Activated CD4-positive, CD25-positive, alpha-beta regulatory T cell treated with anti-CD3 and anti-CD28 coated beads, Interleukin-2, amount 50 U/mL, for 24 hours (primary cell): Measurements from ENCODE around the gene ANGPTL4.
"Not testable (repeated sequence)": the region's sequence is repeated elsewhere in the genome, so short reads cannot be mapped to it uniquely, and the experiment has no call there.

ENCODE experiments used
- ATAC-seq, 2 donors: fragments of 150-1000 bp; cut with Tn5 transposase; one replicate each; pipeline ENCODE4 v1.10.0; 2021; ENCODE audit warnings: mild to moderate bottlenecking in 1 of 2, moderate library complexity in 1 of 2

ANGPTL4 gene

DNA sequence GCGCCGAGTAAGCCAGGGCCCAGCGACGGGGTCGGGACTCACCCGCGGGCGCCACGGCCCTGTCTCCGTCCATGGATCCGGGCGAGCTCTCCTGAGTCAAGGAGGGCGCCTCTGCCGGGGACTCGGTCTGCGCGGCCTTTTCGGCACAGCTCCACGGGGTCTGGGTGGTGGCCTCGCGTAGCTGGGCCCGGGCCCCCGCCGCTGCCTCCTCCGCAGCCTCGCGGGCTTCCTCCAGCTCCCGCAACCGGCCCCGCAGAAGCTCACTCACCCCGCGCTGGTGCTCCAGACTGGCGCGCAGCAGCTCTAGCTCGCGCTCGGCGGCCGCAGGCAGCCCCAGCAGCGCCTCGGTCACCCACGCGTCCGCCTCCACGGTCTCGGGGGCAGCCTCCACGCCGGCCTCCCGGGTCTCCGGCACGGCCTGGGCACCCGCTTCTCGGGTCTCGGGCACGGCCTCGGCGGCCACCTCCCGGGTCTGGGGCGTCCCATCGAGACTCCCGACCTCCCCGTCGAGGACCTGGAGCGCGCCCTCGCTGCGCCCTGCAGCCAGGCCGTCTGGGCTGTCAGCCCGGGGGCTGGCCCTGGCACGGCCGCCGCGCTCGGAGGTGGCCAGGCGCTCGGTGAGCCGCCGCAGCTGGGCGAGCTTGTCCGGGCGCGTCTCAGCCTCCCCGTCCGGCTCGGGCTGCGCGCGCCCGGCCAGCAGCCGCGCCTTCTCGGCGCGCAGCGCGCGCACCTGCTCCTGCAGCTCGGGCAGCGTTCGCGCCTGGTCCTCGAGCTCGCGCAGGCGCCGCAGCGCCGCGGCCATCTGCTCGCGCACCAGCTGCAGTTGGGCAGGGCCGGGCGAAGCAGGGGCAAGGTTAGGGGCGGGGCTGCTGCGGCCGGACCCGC is 29.3 kb upstream of the ANGPTL4 start:
- ATAC-seq, result peak; percentile 45 to 53

GRCh38 chr19:8335343-8336071 is 28.4 kb upstream of the ANGPTL4 start:
- peak; percentile 42 to 66 for ATAC-seq

- no peak for ATAC-seq
Measured at GRCh38 chr19:8336072-8336569, 27.8 kb upstream of the ANGPTL4 start.

GRCh38 chr19:8336660-8337059 is 27.3 kb upstream of the ANGPTL4 start:
- ATAC-seq, result no peak

DNA sequence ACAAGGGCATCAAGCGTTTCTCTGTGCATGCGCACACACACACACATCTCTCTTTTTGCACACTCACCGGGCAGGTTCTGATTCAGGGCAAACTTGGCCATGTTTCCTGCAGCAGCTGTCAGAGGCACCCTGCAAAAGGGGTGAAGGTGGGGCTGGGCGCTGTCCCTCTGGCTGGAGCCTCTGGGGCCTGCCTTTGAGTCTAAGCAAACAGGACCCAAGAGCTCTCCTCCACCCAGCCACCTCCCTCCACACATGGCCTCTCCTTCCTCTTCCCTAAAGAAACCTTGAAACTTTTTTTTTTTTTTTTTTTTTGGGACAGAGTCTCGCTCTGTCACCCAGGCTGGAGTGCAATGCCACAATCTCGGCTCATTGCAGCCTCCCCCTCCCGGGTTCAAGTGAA is 26.2 kb upstream of the ANGPTL4 start:
- ATAC-seq, result no peak

- no peak for ATAC-seq
Measured at GRCh38 chr19:8338835-8339234, 25.1 kb upstream of the ANGPTL4 start.

DNA sequence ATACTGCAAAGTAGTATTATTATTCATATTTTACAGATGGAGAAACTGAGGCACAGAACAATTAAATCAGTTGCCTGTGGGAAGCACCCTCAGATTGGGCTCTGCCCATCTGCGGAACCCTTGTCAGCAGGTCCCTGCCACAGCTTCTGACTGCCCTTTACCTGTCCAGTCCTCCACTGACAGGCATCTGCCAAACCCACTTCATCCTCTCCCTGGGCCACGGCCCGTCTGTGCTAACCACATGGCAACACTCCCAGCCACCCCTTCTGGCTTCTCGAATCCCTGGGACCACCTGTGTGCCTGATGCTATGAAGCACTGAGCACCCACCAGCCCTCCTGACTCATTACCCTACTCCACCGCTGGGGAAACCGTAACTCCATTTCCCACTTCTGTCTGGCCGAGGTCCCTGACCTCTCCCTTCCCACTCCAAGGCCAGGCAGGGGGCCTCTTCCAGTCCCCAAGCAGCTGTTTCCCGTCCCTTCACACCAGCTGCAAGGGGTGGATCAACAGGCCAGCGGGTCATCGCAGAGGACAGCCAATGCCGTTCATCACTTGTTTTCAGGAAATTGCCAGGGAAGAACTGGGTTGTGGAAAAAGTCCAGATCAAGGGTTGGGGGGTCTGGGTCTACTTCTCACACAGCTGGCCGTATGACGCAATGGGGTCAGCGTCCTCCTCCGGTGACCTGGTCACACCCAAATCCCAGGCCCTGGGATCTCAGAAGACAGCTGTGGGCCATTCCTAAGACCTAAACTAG is 23.4 kb upstream of the ANGPTL4 start:
- no peak for ATAC-seq

DNA sequence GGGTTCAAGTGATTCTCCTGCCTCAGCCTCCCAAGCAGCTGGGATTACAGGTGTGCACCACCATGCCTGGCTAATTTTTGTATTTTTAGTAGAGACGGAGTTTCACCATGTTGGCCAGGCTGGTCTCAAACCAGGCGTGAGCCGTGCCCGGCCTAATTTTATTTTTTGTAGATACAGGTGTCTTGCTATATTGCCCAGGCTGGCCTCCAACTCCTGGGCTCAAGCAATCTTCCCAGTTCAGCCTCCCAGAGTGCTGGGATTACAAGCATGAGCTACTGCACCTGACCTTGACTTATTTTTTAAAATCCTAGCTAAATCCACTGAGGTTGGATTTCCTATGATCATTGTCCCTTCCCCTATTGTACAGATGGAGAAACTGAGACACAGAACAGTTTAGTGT is 22.5 kb upstream of the ANGPTL4 start:
- ATAC-seq, result not testable (repeated sequence)

DNA sequence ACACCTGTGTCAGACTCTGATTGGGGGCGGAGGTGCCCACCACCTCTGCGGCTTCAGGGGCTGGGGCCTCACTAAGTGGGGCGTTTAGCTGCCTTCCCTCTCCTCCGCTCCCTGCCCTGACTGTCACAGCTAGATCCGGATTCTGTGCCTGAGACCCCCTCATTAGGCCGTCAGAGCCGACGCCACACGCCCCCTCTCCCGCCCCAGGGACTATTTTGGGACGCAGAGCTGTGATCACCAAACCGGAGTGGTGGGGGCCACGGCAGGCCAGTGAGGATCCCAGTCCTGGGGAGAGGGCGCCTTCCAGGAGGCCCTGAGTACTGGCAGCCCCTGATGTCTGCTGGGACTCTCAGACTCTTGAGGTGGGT is 21.7 kb upstream of the ANGPTL4 start:
- no peak for ATAC-seq

GRCh38 chr19:8342684-8343482 is 21.1 kb upstream of the ANGPTL4 start, which contains the start of gene KANK3:
Gene KANK3, minus strand, starts transcription at chr19:8343262. Its CDS starts 5,434 bp downstream, at chr19:8337828.
- ATAC-seq, result peak; percentile 100

DNA sequence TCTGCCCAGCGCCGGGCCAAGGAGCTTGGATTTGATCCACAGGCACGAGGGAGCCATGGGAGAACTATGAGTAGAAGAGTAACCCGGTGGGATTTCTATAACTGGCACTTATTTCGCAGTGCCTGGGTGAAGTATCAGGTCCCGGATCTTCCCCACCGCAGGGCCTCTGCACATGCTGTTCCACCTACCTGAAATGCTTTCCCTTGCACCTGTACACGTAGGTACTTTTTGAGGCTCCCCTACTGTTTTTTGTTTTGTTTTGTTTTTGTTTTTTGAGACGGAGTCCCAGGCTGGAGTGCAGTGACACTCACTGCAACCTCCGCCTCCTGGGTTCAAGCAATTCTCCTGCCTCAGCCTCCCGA is 20.5 kb upstream of the ANGPTL4 start:
- peak in 1 of 2 donors; percentile 5 for ATAC-seq

DNA sequence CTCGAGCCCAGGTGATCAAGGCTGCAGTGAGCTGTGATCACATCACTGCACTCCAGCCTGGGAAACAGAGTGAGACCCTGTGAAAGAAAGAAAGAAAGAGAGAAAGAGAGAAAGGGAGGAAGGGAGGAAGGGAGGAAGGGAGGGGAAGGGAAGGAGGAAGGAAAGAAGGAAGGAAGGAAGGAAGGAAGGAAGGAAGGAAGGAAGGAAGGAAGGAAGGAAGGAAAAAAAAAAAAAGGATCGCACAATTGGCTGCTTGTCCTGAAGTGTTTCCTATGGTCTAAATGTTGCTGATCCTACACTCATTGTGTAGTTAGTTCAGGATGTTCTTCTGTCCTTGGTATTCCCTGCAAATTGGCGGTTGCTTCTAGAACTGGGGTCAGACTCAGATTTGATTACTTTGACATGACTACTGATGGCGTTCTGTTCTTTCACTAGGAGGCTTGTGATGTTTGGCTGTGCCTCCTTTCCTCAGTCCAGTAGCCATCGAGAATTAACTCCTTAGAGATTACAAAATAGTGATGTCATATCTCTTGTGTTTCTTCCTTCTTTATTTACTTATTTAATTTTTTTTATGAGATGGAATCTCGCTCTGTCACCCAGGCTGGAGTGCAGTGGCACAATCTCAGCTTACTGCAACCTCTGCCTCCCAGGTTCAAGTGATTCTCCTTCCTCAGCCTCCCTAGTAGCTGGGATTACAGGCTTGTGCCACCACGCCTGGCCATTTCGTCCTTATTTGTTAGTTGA is 14.2 kb upstream of the ANGPTL4 start:
- not testable (repeated sequence) for ATAC-seq

GRCh38 chr19:8352134-8352827 is 11.7 kb upstream of the ANGPTL4 start:
- no peak for ATAC-seq

GRCh38 chr19:8352845-8353244 is 11.1 kb upstream of the ANGPTL4 start:
- not testable (repeated sequence) for ATAC-seq

- ATAC-seq, result peak in 1 of 2 donors; percentile 27
Measured at GRCh38 chr19:8355631-8356402, 8.1 kb upstream of the ANGPTL4 start.

DNA sequence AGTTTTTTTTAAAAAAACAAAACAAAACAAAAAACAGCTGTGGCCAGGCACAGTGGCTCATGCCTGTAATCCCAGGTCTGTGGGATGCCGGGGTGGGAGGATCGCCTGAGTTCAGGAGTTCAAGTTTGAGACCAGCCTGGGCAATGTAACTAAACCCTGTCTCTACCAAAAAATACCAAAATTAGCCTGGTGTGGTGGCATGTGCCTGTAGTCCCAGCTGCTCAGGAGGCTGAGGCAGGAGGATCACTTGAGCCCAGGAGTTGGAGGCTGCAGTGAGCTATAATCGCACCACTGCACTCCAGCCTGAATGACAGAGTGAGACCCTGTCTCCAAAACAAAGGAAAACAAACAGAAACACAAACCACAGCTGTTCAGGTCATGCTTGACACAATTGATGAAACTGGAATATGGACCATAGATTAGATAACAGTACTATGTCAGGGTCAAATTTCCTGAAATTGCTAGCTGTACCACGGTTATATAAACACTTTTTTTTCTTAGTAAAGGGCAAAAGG is 6.9 kb upstream of the ANGPTL4 start:
- no peak for ATAC-seq

- ATAC-seq, result no peak
Measured at GRCh38 chr19:8358948-8359347, 5.0 kb upstream of the ANGPTL4 start.

DNA sequence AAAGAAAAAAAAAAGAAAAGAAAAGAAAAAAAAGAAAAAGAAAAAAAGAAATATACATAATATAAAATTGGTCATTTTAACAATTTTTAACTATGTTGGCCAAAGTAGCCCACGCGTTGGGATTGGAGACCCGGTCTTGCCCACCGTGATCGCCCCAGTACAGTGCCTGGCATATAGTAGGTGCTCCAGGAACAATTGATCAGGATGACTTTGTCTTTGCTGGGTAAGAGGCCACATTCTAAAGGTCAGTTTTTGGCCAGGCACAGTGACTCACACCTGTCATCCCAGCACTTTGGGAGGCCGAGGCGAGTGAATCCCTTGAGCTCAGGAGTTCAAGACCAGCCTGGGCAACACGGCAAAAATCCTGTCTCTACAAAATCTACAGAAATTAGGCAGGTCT is 3.8 kb upstream of the ANGPTL4 start:
- ATAC-seq, result no peak

DNA sequence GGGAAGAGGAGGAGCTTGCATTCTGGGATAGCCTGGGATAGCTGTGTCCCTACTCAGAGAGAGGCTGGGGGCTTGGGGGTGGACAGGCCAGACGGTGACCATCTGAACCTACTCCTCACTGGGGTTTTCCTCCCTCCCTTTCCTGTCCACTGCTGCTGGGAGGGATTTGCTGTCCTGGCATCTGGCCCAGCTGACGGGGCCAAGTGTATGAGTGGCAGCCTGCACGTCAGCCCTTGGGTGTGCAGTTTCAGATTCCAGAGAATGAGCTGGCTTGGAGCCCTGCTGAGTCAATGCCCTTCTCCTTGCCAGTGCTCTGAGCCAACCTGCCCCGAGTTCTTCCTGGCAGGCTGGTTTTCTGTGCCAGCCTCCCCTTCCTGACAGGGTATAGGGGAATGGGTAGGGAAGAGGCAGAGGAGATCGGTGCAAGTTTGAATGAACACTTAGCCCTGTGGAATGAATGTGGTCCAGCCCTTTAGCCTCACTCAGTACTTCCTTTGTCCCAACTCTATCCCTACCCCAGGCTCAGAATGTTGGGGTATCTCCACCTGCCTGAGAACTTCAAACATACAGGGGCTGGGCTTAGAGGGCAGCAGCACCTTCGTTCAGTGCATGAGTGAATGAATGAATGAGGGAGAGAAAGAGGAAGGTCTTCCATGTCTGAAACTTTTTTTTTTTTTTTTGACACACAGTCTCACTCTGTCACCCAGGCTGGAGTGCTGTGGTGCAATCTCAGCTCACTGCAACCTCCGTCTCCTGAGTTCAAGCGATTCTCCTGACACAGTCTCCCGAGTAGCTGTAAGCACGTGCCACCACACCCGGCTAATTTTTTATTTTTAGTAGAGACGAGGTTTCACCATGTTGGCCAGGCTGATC is 1.8 kb upstream of the ANGPTL4 start:
- ATAC-seq, result peak in 1 of 2 donors; percentile 38
